Suprapubic skin (tissue), 4 donors: ENCODE measurements around the gene RAB38. TPM values are rescaled to one million over a fixed set of nuclear protein-coding genes. Genes with fewer than 3 reads are reported as not detected.

Source experiments
- DNase-seq, 2 donors: peaks; one replicate each; pipeline ENCODE4 v3.0.0-alpha.2; 2019; ENCODE audit warnings: low spot score in 2 of 2
- H3K27ac ChIP-seq: fragments of 200-600 bp; sonication (generic); one replicate; pipeline ENCODE4 v1.5.1; 2019
- H3K27me3 ChIP-seq: fragments of 200-600 bp; sonication (generic); one replicate; pipeline ENCODE4 v1.5.1; 2019
- H3K36me3 ChIP-seq: fragments of 200-600 bp; sonication (generic); one replicate; pipeline ENCODE4 v1.5.1; 2019
- H3K4me1 ChIP-seq: fragments of 200-600 bp; sonication (generic); one replicate; pipeline ENCODE4 v1.5.1; 2019
- H3K4me3 ChIP-seq: fragments of 200-600 bp; sonication (generic); one replicate; pipeline ENCODE4 v1.5.1; 2019; ENCODE audit warnings: mild to moderate bottlenecking
- H3K9me3 ChIP-seq: fragments of 200-600 bp; sonication (generic); one replicate; pipeline ENCODE4 v1.5.1; 2019
- EP300 ChIP-seq: sonication (generic); formaldehyde crosslinking; IDR thresholded peaks from one replicate; pipeline ENCODE4 v1.6.1; 2017; ENCODE audit warnings: antibody characterized with exemption
- POLR2A ChIP-seq, 2 donors: fragments of 450-650 bp; IDR thresholded peaks; one replicate each; pipeline ENCODE4 v1.6.1; 2017; ENCODE audit warnings: antibody characterized with exemption in 2 of 2, mild to moderate bottlenecking in 2 of 2, moderate library complexity in 2 of 2
- POLR2AphosphoS5 ChIP-seq, 3 donors: sonication (generic); formaldehyde crosslinking; IDR thresholded peaks; one replicate each; pipeline ENCODE4 v1.6.1; 2017; ENCODE audit warnings: antibody characterized with exemption in 3 of 3
- WGBS: methylation state at CpG from one replicate; pipeline ENCODE4 v1.1.5; 2018; 5-methylcytosine and 5-hydroxymethylcytosine counted together
- total RNA-seq, 4 donors: library from RNA; depleted of rRNA; stranded (reverse); fragments of >200 nt; gene quantifications; one replicate each; pipeline ENCODE4 v1.1.0, GENCODE V29; 2016
- TF ChIP-seq, protein P1 (sequence below), 2 donors: fragments of 200-600 bp in 1 of 2; fragments of 450-650 bp in 1 of 2; sonication (generic) in 1 of 2; IDR thresholded peaks; one replicate each; pipeline ENCODE4 v1.5.1; 2016 to 2019; ENCODE audit warnings: antibody characterized with exemption in 2 of 2, mild to moderate bottlenecking in 1 of 2, moderate library complexity in 1 of 2

Gene RAB38
- total RNA-seq, 4 donors from 2014 or later, result 27.8 to 76.6 (median 48.9) TPM

DNA sequence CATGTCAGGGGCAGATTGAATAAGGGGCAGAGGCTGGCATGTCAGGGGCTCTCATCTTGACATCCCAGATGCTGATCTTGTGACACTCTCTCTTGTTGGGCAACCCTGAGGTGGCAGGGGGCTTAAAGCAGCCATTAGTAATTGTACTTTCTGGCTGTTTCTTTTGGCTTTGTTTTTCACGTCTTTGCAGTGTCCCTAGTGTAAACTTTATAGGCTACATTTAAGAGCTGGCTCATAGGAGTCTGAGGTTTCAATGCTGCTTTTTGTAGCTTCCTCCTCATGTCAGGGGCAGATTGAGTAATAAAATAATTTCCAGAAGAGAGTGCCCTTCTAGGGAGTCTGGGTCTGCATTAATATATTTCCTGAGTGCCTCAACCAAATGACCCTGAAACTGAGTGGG lies 86.1 kb downstream of the RAB38 start:
- no peaks in the 10 kb centered on the region for H3K27me3 ChIP-seq
- H3K9me3 ChIP-seq, result no peaks in the 10 kb centered on the region
- DNase-seq, result no peak
- H3K4me1 ChIP-seq, result peaks cover 4% of the 10 kb centered on the region
- no peak overlapping the region for H3K27ac ChIP-seq
- WGBS, result 68% methylated on average over 1 of the region's 1 CpG
- H3K36me3 ChIP-seq, result no peaks in the 10 kb centered on the region
- TF ChIP-seq POLR2AphosphoS5 (IDR thresholded peaks at IDR 0.05) (no peak), POLR2A (IDR thresholded peaks at IDR 0.05) (no peak), EP300 (no peak)
- TF ChIP-seq, protein P1, sequence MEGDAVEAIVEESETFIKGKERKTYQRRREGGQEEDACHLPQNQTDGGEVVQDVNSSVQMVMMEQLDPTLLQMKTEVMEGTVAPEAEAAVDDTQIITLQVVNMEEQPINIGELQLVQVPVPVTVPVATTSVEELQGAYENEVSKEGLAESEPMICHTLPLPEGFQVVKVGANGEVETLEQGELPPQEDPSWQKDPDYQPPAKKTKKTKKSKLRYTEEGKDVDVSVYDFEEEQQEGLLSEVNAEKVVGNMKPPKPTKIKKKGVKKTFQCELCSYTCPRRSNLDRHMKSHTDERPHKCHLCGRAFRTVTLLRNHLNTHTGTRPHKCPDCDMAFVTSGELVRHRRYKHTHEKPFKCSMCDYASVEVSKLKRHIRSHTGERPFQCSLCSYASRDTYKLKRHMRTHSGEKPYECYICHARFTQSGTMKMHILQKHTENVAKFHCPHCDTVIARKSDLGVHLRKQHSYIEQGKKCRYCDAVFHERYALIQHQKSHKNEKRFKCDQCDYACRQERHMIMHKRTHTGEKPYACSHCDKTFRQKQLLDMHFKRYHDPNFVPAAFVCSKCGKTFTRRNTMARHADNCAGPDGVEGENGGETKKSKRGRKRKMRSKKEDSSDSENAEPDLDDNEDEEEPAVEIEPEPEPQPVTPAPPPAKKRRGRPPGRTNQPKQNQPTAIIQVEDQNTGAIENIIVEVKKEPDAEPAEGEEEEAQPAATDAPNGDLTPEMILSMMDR (IDR thresholded peaks at IDR 0.05), result no peak
- H3K4me3 ChIP-seq, result no peak overlapping the region

- H3K27me3 ChIP-seq, result no peaks in the 10 kb centered on the region
- H3K9me3 ChIP-seq, result no peaks in the 10 kb centered on the region
- WGBS, result 49% methylated on average over 3 of the region's 3 CpGs
- H3K36me3 ChIP-seq, result no peaks in the 10 kb centered on the region
- TF ChIP-seq, protein P1 (IDR thresholded peaks at IDR 0.05), result no peak
- TF ChIP-seq POLR2AphosphoS5 (IDR thresholded peaks at IDR 0.05) (no peak), POLR2A (IDR thresholded peaks at IDR 0.05) (no peak), EP300 (no peak)
- peaks cover 4% of the 10 kb centered on the region for H3K4me1 ChIP-seq
- no peak for DNase-seq
- no peak overlapping the region for H3K4me3 ChIP-seq
- H3K27ac ChIP-seq, result no peak overlapping the region
Measured at GRCh38 chr11:88087337-88087736, 87.9 kb downstream of the RAB38 start.

GRCh38 chr11:88086297-88086696 lies 88.9 kb downstream of the RAB38 start:
- no peaks in the 10 kb centered on the region for H3K27me3 ChIP-seq
- H3K4me3 ChIP-seq, result no peak overlapping the region
- 90% methylated on average over 2 of the region's 2 CpGs for WGBS
- TF ChIP-seq, protein P1 (IDR thresholded peaks at IDR 0.05), result no peak
- TF ChIP-seq POLR2A (IDR thresholded peaks at IDR 0.05) (no peak), POLR2AphosphoS5 (IDR thresholded peaks at IDR 0.05) (no peak), EP300 (no peak)
- DNase-seq, result no peak
- H3K27ac ChIP-seq, result no peak overlapping the region
- H3K9me3 ChIP-seq, result no peaks in the 10 kb centered on the region
- H3K4me1 ChIP-seq, result peaks cover 4% of the 10 kb centered on the region
- no peaks in the 10 kb centered on the region for H3K36me3 ChIP-seq

- TF ChIP-seq POLR2AphosphoS5 (IDR thresholded peaks at IDR 0.05), result no peak
- TF ChIP-seq, protein P1 (IDR thresholded peaks at IDR 0.05), result no peak
- no peak for TF ChIP-seq EP300
- no peak for TF ChIP-seq POLR2A (IDR thresholded peaks at IDR 0.05)
- H3K9me3 ChIP-seq, result no peaks in the 10 kb centered on the region
- H3K27ac ChIP-seq, result no peak overlapping the region
- no peak overlapping the region for H3K4me3 ChIP-seq
- no peaks in the 10 kb centered on the region for H3K27me3 ChIP-seq
- no peaks in the 10 kb centered on the region for H3K4me1 ChIP-seq
- no peak for DNase-seq
- 52% methylated on average over 1 of the region's 1 CpG for WGBS
- H3K36me3 ChIP-seq, result no peaks in the 10 kb centered on the region
Measured at GRCh38 chr11:88070437-88070836, 104.8 kb downstream of the RAB38 start.

DNA sequence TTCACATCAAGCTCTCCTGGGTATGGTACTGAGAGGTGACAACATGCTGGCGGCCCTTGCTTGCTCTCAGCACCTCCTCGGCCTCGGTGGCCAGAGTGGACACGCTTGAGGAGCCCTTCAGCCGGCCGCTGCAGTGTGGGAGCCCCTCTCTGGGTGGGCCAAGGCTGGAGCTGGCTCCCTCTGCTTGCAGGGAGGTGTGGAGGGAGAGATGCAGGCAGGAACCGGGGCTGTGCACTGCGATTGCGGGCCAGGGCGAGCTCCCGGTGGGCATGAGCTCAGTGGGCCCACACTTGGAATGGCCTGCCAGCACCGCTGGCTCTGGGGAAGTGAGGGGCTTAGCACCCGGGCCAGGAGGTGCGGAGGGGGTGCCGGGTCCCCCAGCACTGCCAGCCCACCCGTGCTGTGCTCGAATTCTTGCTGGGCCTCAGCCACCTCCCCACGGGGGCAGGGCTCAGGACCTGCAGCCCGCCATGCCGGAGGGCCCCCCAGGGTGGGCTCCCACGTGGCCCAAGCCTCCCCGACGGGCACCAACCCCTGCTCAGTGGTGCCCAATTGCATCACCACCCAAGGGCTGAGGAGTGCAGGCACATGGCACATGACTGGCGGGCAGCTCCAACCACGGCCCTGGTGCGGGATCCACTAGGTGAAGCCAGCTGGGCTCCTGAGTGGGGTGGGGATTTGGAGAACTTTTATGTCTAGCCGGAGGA lies 106.2 kb downstream of the RAB38 start:
- Histone ChIP-seq H3K9me3 (no peaks in the 10 kb centered on the region), H3K36me3 (no peaks in the 10 kb centered on the region), H3K27me3 (no peaks in the 10 kb centered on the region), H3K27ac (no peak overlapping the region), H3K4me1 (no peaks in the 10 kb centered on the region), H3K4me3 (no peak overlapping the region)
- TF ChIP-seq, protein P1 (IDR thresholded peaks at IDR 0.05), result no peak
- TF ChIP-seq POLR2AphosphoS5 (IDR thresholded peaks at IDR 0.05), result no peak
- TF ChIP-seq EP300, result no peak
- 98% methylated on average over 20 of the region's 27 CpGs for WGBS
- no peak for DNase-seq
